Measurements from ENCODE around the gene JAKMIP1.

Gene JAKMIP1

DNA sequence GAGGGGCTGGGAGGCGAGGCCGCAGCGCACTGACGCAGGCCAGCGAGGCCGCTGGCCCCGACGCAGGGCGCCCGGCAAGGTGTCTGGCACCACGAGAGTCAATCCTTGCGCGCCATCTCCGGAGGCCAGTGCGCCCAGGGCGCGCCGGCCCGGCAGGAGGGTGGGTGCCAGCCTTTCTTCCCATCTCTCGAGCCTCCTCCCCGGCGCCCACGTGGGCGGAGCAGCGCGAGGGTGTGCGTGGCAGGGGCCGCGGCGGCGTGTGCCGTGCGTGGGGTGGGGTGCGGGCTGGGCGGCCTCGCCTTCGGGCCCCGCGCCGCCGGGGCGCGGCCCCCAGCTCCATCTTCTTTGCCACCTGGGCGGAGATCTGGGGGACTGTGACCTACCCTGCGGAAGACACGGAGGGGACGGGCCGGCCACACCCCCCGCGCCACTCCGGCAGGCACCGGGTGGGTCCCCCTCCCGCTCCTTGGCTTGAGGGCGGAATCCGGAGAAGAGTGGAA is 877 bp downstream of the JAKMIP1 start:
- DNase-seq, result no peak

GRCh38 chr4:6198768-6199421 is 1.5 kb downstream of the JAKMIP1 start:
- no peak for DNase-seq

GRCh38 chr4:6198278-6198677 is 2.1 kb downstream of the JAKMIP1 start:
- DNase-seq, result no peak

GRCh38 chr4:6197433-6198174 is 2.7 kb downstream of the JAKMIP1 start:
- DNase-seq, result no peak

GRCh38 chr4:6196871-6197270 is 3.5 kb downstream of the JAKMIP1 start:
- no peak for DNase-seq

GRCh38 chr4:6196324-6196723 is 4.0 kb downstream of the JAKMIP1 start:
- DNase-seq, result no peak

- DNase-seq, result no peak
Measured at GRCh38 chr4:6195602-6196319, 4.6 kb downstream of the JAKMIP1 start.

DNA sequence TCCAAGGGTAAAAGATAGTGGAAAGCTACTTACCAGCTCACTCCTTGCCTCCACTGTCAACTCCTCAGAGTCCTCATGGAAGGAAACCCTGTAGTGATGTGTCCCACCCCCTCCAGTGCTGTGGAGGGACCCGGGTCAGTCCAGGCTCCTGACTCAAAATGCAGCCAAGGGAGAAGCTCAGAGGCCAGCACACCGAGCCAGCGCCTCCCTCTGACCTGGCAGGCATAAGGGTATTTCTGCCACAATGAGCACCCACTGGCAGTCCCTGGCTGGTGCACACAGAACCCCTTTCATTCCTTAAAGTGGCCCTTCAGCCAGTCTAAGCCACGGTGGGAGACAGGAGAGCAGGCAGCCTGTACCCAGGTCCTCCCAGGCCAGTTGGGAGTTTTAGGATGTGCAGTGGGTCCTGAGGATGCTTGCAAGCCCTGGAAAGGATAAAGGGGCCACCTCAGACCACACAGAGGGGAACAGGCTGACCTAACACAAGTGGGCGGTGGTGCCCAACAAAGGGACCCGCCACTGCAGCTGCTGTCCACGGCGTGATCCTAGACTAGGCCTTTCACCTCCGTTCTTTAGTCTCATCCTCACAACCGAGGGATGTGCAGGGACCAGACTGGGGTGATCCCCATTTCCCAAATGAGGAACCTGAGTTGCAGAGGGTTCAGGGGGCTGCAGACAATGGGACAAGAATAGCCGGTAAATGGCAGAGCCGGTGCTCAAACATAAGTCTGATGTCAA is 5.7 kb downstream of the JAKMIP1 start:
- DNase-seq, result no peak

GRCh38 chr4:6193399-6193798 is 7.0 kb downstream of the JAKMIP1 start:
- no peak for DNase-seq

DNA sequence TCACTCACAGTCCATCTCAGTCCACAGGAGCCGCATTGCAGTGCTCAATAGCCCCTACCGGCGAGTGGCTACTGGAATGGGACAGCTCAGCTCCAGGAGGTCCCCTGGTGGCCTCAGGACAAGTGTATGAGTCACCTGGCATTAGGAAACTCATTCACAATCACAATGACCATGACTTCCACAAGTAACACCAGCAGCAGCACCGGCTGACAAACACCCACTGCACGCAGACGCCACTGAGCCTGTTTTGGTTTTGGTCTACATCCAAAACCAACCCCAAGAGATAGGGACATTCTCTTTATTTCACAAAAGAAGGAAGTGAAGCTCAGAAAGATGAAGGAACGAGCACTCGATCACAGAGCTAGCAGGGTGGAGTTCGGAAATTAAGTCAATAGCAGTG is 8.1 kb downstream of the JAKMIP1 start:
- no peak for DNase-seq

DNA sequence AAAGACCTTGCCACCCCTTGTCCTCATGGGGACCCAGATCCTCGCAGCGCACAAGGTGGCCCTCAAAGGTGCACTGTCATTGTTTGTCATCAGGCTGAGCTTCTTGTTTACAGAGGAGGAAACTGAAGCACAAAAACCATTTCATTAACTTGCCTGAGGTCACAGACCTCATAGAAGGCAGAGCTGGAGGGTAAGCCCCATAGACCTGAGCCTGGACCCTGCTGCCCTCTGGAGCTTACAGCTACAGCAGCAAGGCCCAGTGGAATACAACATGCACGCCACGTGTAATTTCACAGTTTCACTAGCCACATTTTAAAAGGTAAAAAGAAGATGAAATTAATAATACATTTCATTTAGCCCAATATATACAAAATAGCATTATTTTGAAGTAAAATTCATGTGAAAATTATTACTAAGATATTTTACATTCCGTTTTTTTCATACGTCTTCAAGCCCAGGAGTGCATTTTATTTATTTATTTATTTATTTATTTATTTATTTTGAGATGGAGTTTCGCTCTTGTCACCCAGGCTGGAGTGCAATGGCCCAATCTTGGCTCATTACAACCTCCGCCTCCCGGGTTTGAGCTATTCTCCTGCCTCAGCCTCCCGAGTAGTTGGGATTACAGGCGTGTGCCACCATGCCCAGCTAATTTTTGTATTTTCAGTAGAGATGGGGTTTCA is 8.8 kb downstream of the JAKMIP1 start:
- DNase-seq, result no peak

DNA sequence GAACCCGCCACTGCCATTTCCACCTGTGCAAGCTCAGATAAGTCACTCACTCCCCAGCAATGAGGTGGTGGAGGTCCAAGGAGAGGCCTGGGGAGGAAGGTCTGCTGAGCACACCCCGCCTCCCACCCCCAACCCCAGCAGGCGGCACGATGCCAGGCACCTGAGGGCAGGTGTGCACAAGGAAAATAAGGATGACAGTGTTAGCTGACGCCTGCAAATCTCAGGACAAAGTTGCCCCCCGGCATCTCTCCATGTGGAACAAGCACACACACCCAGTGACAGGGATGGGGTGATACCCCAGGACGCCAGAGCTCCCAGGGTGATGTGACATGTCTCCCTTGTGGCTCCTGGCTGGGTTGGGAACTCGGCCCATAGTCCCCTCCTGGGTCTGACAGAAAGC is 9.9 kb downstream of the JAKMIP1 start:
- DNase-seq, result no peak

- no peak for DNase-seq
Measured at GRCh38 chr4:6189511-6189910, 10.8 kb downstream of the JAKMIP1 start.

- DNase-seq, result no peak
Measured at GRCh38 chr4:6188687-6189305, 11.6 kb downstream of the JAKMIP1 start.

DNA sequence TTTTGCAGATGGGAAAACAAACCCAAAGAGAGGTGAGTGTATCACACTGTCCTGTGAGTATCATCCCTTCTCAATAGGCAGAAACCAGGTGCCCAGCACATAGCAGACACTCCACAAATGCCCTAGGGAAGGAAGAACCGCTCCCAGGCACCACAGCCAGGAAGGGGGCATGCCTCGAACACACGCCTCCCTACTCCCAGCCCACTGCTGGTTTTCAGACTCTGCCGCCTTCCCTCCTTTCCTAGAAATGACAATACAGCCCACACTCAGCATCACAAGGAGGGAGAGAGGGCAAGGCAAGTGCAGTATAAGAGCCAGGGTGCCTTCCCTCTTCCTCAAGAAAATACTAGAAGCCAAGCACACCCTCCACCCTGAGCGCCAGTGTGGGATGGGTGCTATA is 16.2 kb downstream of the JAKMIP1 start:
- no peak for DNase-seq

DNA sequence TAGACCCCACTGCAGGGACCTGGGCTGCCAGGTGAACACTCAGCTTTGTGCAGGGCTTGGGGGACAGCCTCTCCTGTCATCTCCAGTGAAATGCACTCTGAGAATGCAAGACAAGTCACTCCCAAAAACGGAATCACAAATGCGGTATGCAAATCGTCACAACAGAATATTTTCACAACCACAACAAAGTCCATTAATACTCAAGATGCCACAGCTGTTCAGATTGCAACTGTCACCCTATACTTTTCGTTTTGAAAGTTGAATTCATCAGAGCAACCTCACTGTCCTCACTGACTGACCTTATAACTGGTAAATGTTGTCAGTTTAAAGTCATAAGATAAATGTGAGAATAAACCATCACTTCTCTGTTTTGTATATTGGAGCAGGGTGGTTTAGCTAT is 16.6 kb downstream of the JAKMIP1 start:
- DNase-seq, result no peak

- DNase-seq, result no peak
Measured at GRCh38 chr4:6182376-6183280, 17.7 kb downstream of the JAKMIP1 start.

GRCh38 chr4:6180841-6181631 is 19.3 kb downstream of the JAKMIP1 start:
- DNase-seq, result no peak

- no peak for DNase-seq
Measured at GRCh38 chr4:6179362-6179761, 21.0 kb downstream of the JAKMIP1 start.

DNA sequence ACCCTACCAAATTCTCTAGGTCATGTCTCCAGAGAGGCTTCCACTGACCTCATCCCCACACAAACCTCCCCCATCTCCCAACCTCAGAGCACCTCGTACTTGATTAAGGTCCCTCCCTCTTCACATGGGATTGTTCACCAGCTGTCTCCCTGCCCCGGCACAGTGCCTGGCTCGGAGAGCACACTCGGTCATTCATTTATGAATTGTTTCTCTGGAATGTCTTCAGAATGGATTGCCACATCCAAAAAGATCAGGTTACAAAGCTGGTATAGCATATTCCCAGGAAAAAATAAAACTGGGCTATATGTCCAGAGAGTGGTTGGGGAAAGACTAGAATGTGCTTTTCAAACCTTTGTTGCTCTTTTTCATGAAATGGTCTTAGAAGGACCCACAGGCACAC is 21.6 kb downstream of the JAKMIP1 start:
- DNase-seq, result no peak

All from GOT3 (cell line).